ENCODE data around the gene PLXDC2.

PLXDC2 gene

DNA sequence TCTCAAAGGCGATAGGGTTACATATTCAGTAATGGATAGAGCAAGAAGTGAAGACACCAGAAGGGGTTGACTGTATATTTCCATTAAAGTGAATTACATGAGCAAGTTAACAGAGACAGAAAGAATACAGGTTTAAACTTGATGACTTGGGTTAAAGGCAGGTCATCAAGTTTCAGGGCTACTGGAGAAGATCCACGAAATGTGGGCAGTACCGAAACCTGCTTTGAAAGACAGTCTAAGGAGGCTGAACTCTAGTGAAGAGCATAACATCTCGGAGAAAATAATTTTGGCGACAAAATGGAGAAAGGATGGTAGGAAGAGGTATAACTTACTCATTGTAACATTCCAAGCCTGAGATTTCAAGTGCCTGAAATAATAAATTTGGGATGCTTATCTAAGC, 26.6 kb upstream of the PLXDC2 start:
- ChIA-PET POLR2A (no interaction called here), CTCF (interaction anchor here (0.6 kb wide), 1 partner anchor 93 kb away, joined by 3 read pairs; no protein-coding TSS in a partner anchor)
- no peak for DNase-seq (ENCODE audit: extremely low spot score)
- TF ChIP-seq TARDBP (IDR thresholded peaks at IDR 0.05): no peak
- TF ChIP-seq BHLHE40 (IDR thresholded peaks at IDR 0.05; ENCODE audit: borderline replicate concordance): no peak
- no peak for TF ChIP-seq LEF1 (IDR thresholded peaks at IDR 0.05; ENCODE audit: borderline replicate concordance)
- TF ChIP-seq, protein P1, sequence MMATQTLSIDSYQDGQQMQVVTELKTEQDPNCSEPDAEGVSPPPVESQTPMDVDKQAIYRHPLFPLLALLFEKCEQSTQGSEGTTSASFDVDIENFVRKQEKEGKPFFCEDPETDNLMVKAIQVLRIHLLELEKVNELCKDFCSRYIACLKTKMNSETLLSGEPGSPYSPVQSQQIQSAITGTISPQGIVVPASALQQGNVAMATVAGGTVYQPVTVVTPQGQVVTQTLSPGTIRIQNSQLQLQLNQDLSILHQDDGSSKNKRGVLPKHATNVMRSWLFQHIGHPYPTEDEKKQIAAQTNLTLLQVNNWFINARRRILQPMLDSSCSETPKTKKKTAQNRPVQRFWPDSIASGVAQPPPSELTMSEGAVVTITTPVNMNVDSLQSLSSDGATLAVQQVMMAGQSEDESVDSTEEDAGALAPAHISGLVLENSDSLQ (IDR thresholded peaks at IDR 0.05): no peak
- TF ChIP-seq SUZ12 (IDR thresholded peaks at IDR 0.05): no peak
- TF ChIP-seq HDGF (IDR thresholded peaks at IDR 0.05; ENCODE audit: borderline replicate concordance): no peak
- TF ChIP-seq FOXA1 (IDR thresholded peaks at IDR 0.05): no peak
- TF ChIP-seq SP1 (IDR thresholded peaks at IDR 0.05): no peak
- TF ChIP-seq FOXM1 (IDR thresholded peaks at IDR 0.05; ENCODE audit: borderline replicate concordance): no peak
- no peak for TF ChIP-seq ARNT (IDR thresholded peaks at IDR 0.05)
- no peak for TF ChIP-seq ELF4 (IDR thresholded peaks at IDR 0.05)
- TF ChIP-seq CTBP1 (IDR thresholded peaks at IDR 0.05; ENCODE audit: borderline replicate concordance): no peak
- no peak for TF ChIP-seq NFRKB (IDR thresholded peaks at IDR 0.05)
- TF ChIP-seq FOXK2 (IDR thresholded peaks at IDR 0.05): no peak
- no peak for TF ChIP-seq ZNF384 (IDR thresholded peaks at IDR 0.05)
- TF ChIP-seq L3MBTL2 (conservative IDR thresholded peaks at IDR 0.05): no peak

DNA sequence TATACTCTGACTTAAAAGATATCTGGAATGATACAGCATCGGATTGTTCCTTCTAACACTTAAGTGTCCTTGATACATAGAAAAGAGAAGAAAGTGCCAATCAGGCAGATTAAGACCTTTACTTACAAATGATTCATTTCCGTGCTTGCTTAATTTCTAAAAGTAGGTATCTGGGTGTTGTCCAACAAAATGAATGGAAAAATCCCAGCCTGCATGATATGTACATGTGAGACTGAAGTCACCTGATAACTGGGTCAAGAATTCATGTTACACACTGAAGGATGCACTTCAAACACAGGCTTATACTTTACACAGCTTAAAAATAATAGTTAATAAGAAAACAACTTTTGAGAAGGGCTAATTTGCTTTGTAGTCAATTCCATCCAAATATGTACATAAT, 25.2 kb upstream of the PLXDC2 start:
- POLR2A ChIA-PET: no interaction called here
- TF ChIP-seq NFRKB (IDR thresholded peaks at IDR 0.05): no peak
- TF ChIP-seq TARDBP (IDR thresholded peaks at IDR 0.05): no peak
- no peak for TF ChIP-seq L3MBTL2 (conservative IDR thresholded peaks at IDR 0.05)
- TF ChIP-seq FOXM1 (IDR thresholded peaks at IDR 0.05; ENCODE audit: borderline replicate concordance): no peak
- TF ChIP-seq ZNF384 (IDR thresholded peaks at IDR 0.05): no peak
- no peak for TF ChIP-seq ELF4 (IDR thresholded peaks at IDR 0.05)
- TF ChIP-seq CTBP1 (IDR thresholded peaks at IDR 0.05; ENCODE audit: borderline replicate concordance): no peak
- no peak for TF ChIP-seq FOXA1 (IDR thresholded peaks at IDR 0.05)
- TF ChIP-seq BHLHE40 (IDR thresholded peaks at IDR 0.05; ENCODE audit: borderline replicate concordance): no peak
- no peak for TF ChIP-seq SP1 (IDR thresholded peaks at IDR 0.05)
- TF ChIP-seq ARNT (IDR thresholded peaks at IDR 0.05): no peak
- no peak for TF ChIP-seq SUZ12 (IDR thresholded peaks at IDR 0.05)
- TF ChIP-seq LEF1 (IDR thresholded peaks at IDR 0.05; ENCODE audit: borderline replicate concordance): no peak
- TF ChIP-seq HDGF (IDR thresholded peaks at IDR 0.05; ENCODE audit: borderline replicate concordance): no peak
- TF ChIP-seq, protein P1 (IDR thresholded peaks at IDR 0.05): no peak
- CTCF ChIA-PET: no interaction called here
- DNase-seq (ENCODE audit: extremely low spot score): no peak

DNA sequence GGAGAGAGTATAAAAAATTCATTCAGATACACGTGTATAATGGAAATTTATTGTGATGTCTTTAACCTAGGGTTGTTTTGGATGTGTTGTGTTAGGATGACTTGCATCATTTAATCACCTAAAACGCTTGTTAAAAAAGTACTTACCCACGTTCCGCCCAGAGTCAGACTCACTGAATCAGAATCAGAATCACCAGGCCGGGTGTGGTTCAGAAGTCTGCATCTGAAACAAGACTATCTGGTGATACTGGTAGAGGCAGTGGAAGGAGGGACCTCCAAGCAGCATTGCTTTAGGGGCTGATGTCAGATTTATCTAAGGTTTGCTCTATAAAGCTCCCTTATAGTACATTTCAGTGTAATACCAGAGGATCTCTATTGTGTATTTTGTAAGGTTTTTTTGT, 20.5 kb upstream of the PLXDC2 start:
- POLR2A ChIA-PET: no interaction called here
- DNase-seq (ENCODE audit: extremely low spot score): no peak
- CTCF ChIA-PET: no interaction called here
- no peak for TF ChIP-seq FOXA1 (IDR thresholded peaks at IDR 0.05)
- no peak for TF ChIP-seq FOXK2 (IDR thresholded peaks at IDR 0.05)
- TF ChIP-seq TARDBP (IDR thresholded peaks at IDR 0.05): no peak
- TF ChIP-seq ELF4 (IDR thresholded peaks at IDR 0.05): no peak
- TF ChIP-seq NFRKB (IDR thresholded peaks at IDR 0.05): no peak
- TF ChIP-seq BHLHE40 (IDR thresholded peaks at IDR 0.05; ENCODE audit: borderline replicate concordance): no peak

DNA sequence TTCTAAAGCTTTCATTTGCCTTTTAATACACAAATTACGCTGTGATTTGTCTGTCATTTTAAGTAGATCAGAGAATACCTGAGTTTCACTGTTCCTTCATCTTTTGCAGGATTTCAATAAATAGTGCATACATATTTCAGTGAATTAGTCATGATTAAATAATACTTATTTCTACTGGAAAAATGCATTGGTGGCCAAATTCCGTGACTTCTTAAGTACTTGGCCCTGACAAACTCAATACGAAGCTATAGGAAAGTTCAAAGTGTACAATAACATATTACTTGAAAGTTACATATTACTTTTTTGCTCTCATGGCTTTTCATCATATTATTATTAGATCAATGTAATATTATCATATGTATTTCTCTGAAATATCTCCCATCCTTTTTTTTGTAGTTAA, 16.1 kb upstream of the PLXDC2 start:
- CTCF ChIA-PET: interaction anchor here (0.6 kb wide), 1 partner anchor 41 kb away, joined by 3 read pairs; no protein-coding TSS in a partner anchor
- POLR2A ChIA-PET: no interaction called here
- no peak for DNase-seq (ENCODE audit: extremely low spot score)
- TF ChIP-seq BHLHE40 (IDR thresholded peaks at IDR 0.05; ENCODE audit: borderline replicate concordance) (no peak), SUZ12 (IDR thresholded peaks at IDR 0.05) (no peak), ZNF384 (IDR thresholded peaks at IDR 0.05) (no peak), SP1 (IDR thresholded peaks at IDR 0.05) (no peak), FOXK2 (IDR thresholded peaks at IDR 0.05) (no peak), ARNT (IDR thresholded peaks at IDR 0.05) (no peak), CTBP1 (IDR thresholded peaks at IDR 0.05; ENCODE audit: borderline replicate concordance) (no peak), FOXA1 (IDR thresholded peaks at IDR 0.05) (no peak), FOXM1 (IDR thresholded peaks at IDR 0.05; ENCODE audit: borderline replicate concordance) (no peak), TARDBP (IDR thresholded peaks at IDR 0.05) (no peak), HDGF (IDR thresholded peaks at IDR 0.05; ENCODE audit: borderline replicate concordance) (no peak), ELF4 (IDR thresholded peaks at IDR 0.05) (no peak), LEF1 (IDR thresholded peaks at IDR 0.05; ENCODE audit: borderline replicate concordance) (no peak), NFRKB (IDR thresholded peaks at IDR 0.05) (no peak), L3MBTL2 (conservative IDR thresholded peaks at IDR 0.05) (no peak)
- TF ChIP-seq, protein P1 (IDR thresholded peaks at IDR 0.05): no peak

DNA sequence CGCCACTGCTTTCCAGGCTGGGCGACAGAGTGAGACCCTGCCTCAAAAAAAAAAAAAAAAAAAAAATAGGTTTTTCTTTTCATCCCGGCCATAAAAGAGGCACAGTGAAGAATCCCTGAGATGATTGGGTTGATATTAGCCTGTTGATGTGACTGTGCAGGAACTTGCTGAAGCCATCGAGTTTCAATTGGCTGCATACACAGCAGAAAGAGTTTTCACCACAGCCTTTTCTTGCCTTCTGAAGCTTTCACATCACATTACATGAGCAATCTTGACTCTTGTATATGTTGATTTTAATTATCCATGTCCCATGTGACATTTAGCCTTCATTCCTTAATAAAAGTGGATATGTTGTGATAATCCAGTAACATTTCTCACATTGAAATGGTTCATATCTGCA, 14.9 kb upstream of the PLXDC2 start:
- TF ChIP-seq SP1 (IDR thresholded peaks at IDR 0.05) (no peak), L3MBTL2 (conservative IDR thresholded peaks at IDR 0.05) (no peak), LEF1 (IDR thresholded peaks at IDR 0.05; ENCODE audit: borderline replicate concordance) (no peak), ARNT (IDR thresholded peaks at IDR 0.05) (no peak), HDGF (IDR thresholded peaks at IDR 0.05; ENCODE audit: borderline replicate concordance) (no peak), CTBP1 (IDR thresholded peaks at IDR 0.05; ENCODE audit: borderline replicate concordance) (no peak), BHLHE40 (IDR thresholded peaks at IDR 0.05; ENCODE audit: borderline replicate concordance) (no peak), SUZ12 (IDR thresholded peaks at IDR 0.05) (no peak), FOXM1 (IDR thresholded peaks at IDR 0.05; ENCODE audit: borderline replicate concordance) (no peak), ZNF384 (IDR thresholded peaks at IDR 0.05) (no peak), TARDBP (IDR thresholded peaks at IDR 0.05) (no peak)
- TF ChIP-seq, protein P1 (IDR thresholded peaks at IDR 0.05): no peak
- no peak for DNase-seq (ENCODE audit: extremely low spot score)
- POLR2A ChIA-PET: no interaction called here
- CTCF ChIA-PET: no interaction called here
